IMR-90 (cell line): Measurements from ENCODE around the gene MOG. TPM values are rescaled to one million over a fixed set of nuclear protein-coding genes. Genes with fewer than 3 reads are reported as not detected.

ENCODE experiments used
- ATAC-seq: fragments of 200-7000 bp; cut with Tn5 transposase; 2 replicates; pipeline ENCODE4 v1.9.1; 2020; ENCODE audit warnings: low read depth, mild to moderate bottlenecking, moderate library complexity
- BruUV-seq: library from RNA; stranded (reverse); fragments of 400-500 nt; replicated peaks from 2 replicates; lab custom pipeline; 2021; lab: Mats Ljungman, UMichigan
- CTCF ChIA-PET: fragments of 300-600 bp; formaldehyde crosslinking; extraction: SDS; loops from one replicate; lab custom pipeline; 2021; ENCODE audit warnings: antibody characterized with exemption; lab: Yijun Ruan, JAX
- POLR2A ChIA-PET: fragments of 300-600 bp; sonication (Branson Sonifier 250); formaldehyde crosslinking; loops from one replicate; lab custom pipeline; 2022; ENCODE audit warnings: antibody characterized with exemption; ENCODE audit not compliant: unreplicated experiment; lab: Charles Lee
- DNase-seq: peaks from one replicate; pipeline ENCODE4 v3.0.0; 2013
- H2AFZ ChIP-seq: replicated peaks from 2 replicates; pipeline ENCODE3; 2013; ENCODE audit warnings: low read length, mild to moderate bottlenecking; ENCODE audit not compliant: poor library complexity
- H2AK5ac ChIP-seq: 2 replicates; pipeline ENCODE4 v1.6.1; 2013; ENCODE audit warnings: low read depth, low read length, inconsistent platforms
- H2AK9ac ChIP-seq: replicated peaks from 2 replicates; pipeline ENCODE3; 2013; ENCODE audit warnings: mild to moderate bottlenecking, low read depth, low read length, moderate library complexity; ENCODE audit not compliant: poor library complexity
- H2BK120ac ChIP-seq: 2 replicates; pipeline ENCODE4 v1.6.1; 2013; ENCODE audit warnings: low read depth, low read length, inconsistent platforms
- H2BK15ac ChIP-seq: 3 replicates; pipeline ENCODE4 v1.6.1; 2013; ENCODE audit warnings: low read depth, low read length, inconsistent platforms
- H2BK20ac ChIP-seq: 2 replicates; pipeline ENCODE4 v1.6.1; 2013; ENCODE audit warnings: low read depth, mild to moderate bottlenecking, inconsistent platforms, low read length, moderate library complexity
- H2BK5ac ChIP-seq: 2 replicates; pipeline ENCODE4 v1.6.1; 2013; ENCODE audit warnings: mild to moderate bottlenecking, low read depth, low read length, inconsistent platforms; ENCODE audit not compliant: poor library complexity, severe bottlenecking
- H3K14ac ChIP-seq: replicated peaks from 2 replicates; pipeline ENCODE4 v1.6.1; 2013; ENCODE audit warnings: low read depth, low read length, inconsistent platforms
- H3K18ac ChIP-seq: 2 replicates; pipeline ENCODE4 v1.6.1; 2013; ENCODE audit warnings: low read depth, low read length, control low read depth
- H3K23ac ChIP-seq: 2 replicates; pipeline ENCODE4 v1.6.1; 2013; ENCODE audit warnings: low read depth, low read length, inconsistent platforms
- H3K27ac ChIP-seq: 2 replicates; pipeline ENCODE4 v1.5.1; 2013; ENCODE audit warnings: mild to moderate bottlenecking, control low read depth, low read length; ENCODE audit not compliant: insufficient read depth
- H3K27me3 ChIP-seq: 2 replicates; pipeline ENCODE4 v1.6.1; 2013; ENCODE audit warnings: low read length; ENCODE audit not compliant: control insufficient read depth, insufficient read depth
- H3K36me3 ChIP-seq: 2 replicates; pipeline ENCODE4 v1.6.1; 2013; ENCODE audit warnings: low read length, mixed read lengths; ENCODE audit not compliant: control insufficient read depth, insufficient read depth
- H3K4ac ChIP-seq: 2 replicates; pipeline ENCODE4 v1.6.1; 2013; ENCODE audit warnings: low read depth, low read length, inconsistent platforms
- H3K4me1 ChIP-seq: 2 replicates; pipeline ENCODE4 v1.6.1; 2013; ENCODE audit warnings: low read length, mixed read lengths; ENCODE audit not compliant: control insufficient read depth, insufficient read depth
- H3K4me2 ChIP-seq: 2 replicates; pipeline ENCODE4 v1.6.1; 2013; ENCODE audit warnings: low read depth, mild to moderate bottlenecking, control low read depth, low read length, moderate library complexity
- H3K4me3 ChIP-seq: 2 replicates; pipeline ENCODE4 v1.5.1; 2013; ENCODE audit warnings: low read depth, mild to moderate bottlenecking, control low read depth, low read length, moderate library complexity; ENCODE audit not compliant: insufficient read depth
- H3K56ac ChIP-seq: 2 replicates; pipeline ENCODE4 v1.6.1; 2013; ENCODE audit warnings: low read length, inconsistent platforms; ENCODE audit not compliant: insufficient read depth; ENCODE audit errors: extremely low read depth
- H3K79me1 ChIP-seq, 2 experiments: 2 replicates each; pipeline ENCODE4 v1.6.1; 2013; ENCODE audit warnings: low read length in 2 of 2, inconsistent platforms in 1 of 2, low read depth in 1 of 2
- H3K9ac ChIP-seq: 2 replicates; pipeline ENCODE4 v1.6.1; 2013; ENCODE audit warnings: low read depth, low read length, control low read depth
- H3K9me1 ChIP-seq: 2 replicates; pipeline ENCODE4 v1.6.1; 2013; ENCODE audit warnings: low read length, inconsistent platforms; ENCODE audit not compliant: insufficient read depth
- H3K9me3 ChIP-seq: 2 replicates; pipeline ENCODE4 v1.6.1; 2013; ENCODE audit warnings: low read length; ENCODE audit not compliant: control insufficient read depth, insufficient read depth
- H4K20me1 ChIP-seq: 2 replicates; pipeline ENCODE4 v1.6.1; 2013; ENCODE audit warnings: low read length, inconsistent platforms; ENCODE audit not compliant: insufficient read depth
- H4K5ac ChIP-seq: 2 replicates; pipeline ENCODE4 v1.6.1; 2013; ENCODE audit warnings: mild to moderate bottlenecking, low read depth, low read length, control low read depth
- H4K8ac ChIP-seq, 2 experiments: 2 replicates each; pipeline ENCODE4 v1.6.1; 2013; ENCODE audit warnings: low read depth in 2 of 2, low read length in 2 of 2, control low read depth in 1 of 2, inconsistent platforms in 1 of 2
- H4K91ac ChIP-seq: 2 replicates; pipeline ENCODE4 v1.6.1; 2013; ENCODE audit warnings: low read depth, low read length, inconsistent platforms; ENCODE audit not compliant: insufficient read depth
- BHLHE40 ChIP-seq: fragments of 150-350 bp; IDR thresholded peaks from 2 replicates; pipeline ENCODE4 v1.6.1; 2016; ENCODE audit warnings: mild to moderate bottlenecking, low read depth, low read length
- CEBPB ChIP-seq: IDR thresholded peaks from 2 replicates; pipeline ENCODE4 v1.6.1; 2012; ENCODE audit warnings: low read depth, low read length, improper control_type of control experiment
- MAZ ChIP-seq: IDR thresholded peaks from 2 replicates; pipeline ENCODE4 v1.6.1; 2012; ENCODE audit warnings: low read depth, mild to moderate bottlenecking, low read length, improper control_type of control experiment, moderate library complexity, borderline replicate concordance
- RFX5 ChIP-seq: IDR thresholded peaks from 2 replicates; pipeline ENCODE4 v1.8.0; 2012; ENCODE audit warnings: low read depth, mild to moderate bottlenecking, low read length, moderate library complexity
- WGBS, 2 experiments: methylation state at CpG; one replicate each; pipeline versions ENCODE4 v1.1.5 to v1.1.7; 2013; ENCODE audit warnings: missing lambda C conversion rate in 2 of 2; ENCODE audit not compliant: insufficient read length in 1 of 2; ENCODE audit errors: extremely low coverage in 2 of 2; 5-methylcytosine and 5-hydroxymethylcytosine counted together
- dilution Hi-C: fragments of 300-500 bp; cut with HindIII; formaldehyde crosslinking; loops from one replicate; pipeline ENCODE4 v1.14.3; 2018; ENCODE audit warnings: low sequenced_read_pairs; ENCODE audit not compliant: unreplicated experiment
- in situ Hi-C: fragments of 300-500 bp; cut with MboI; formaldehyde crosslinking; loops from 3 replicates; pipeline ENCODE4 v1.14.3; 2019; ENCODE audit warnings: low sequenced_read_pairs, inconsistent platforms, mixed read lengths
- intact Hi-C: fragments of 100-400 bp; cut with micrococcal nuclease; formaldehyde crosslinking; loops from 2 replicates; pipeline ENCODE4 v1.10.0; 2022
- polyA plus RNA-seq, 3 experiments: library from polyadenylated mRNA; depleted of rRNA; stranded (reverse); fragments of >200 nt; gene quantifications; 2 replicates each; pipeline ENCODE4 v1.2.3, GENCODE V29; 2012; ENCODE audit warnings: low replicate concordance in 1 of 3
- total RNA-seq: library from RNA; depleted of rRNA; stranded (reverse); fragments of >200 nt; gene quantifications from 2 replicates; pipeline ENCODE4 v1.2.3, GENCODE V29; 2012

The MOG gene
- total and polyA plus RNA-seq, 2 of the 4 experiments (the other 2 are of a cell fraction) = not detected

DNA sequence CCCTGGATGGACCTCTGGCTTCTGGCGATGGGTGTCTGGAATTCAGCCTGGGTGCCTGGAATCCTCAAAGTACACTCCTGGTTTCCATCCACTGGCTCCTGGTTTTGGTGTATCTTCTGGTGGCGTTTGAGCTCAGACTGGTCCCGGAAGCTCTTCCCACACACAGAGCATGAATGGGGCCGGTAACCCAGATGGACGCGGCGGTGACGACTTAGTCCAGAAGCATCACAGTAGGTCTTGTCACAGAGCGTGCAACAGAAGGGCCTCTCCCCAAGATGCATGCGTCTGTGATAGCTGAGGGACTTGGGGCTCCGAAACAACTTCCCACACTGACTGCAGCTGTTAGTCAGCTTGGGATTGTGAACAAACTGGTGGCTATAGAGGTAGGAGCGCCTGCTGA, 16.3 kb downstream of the MOG start:
- ATAC-seq (no peak), DNase-seq (no peak)
- H2BK20ac ChIP-seq = no peak overlapping the region
- H2AFZ ChIP-seq = peak overlapping the region; percentile 33
- H2BK5ac ChIP-seq = no peak overlapping the region
- no peak overlapping the region for H3K23ac ChIP-seq
- H3K4me1 ChIP-seq = no peaks in the 10 kb centered on the region
- H2AK9ac ChIP-seq = no peak overlapping the region
- TF ChIP-seq MAZ = no peak
- TF ChIP-seq CEBPB = no peak
- no peak for TF ChIP-seq BHLHE40
- no peak for TF ChIP-seq RFX5
- no peak overlapping the region for H3K18ac ChIP-seq
- H3K27ac ChIP-seq = no peak overlapping the region
- no peak overlapping the region for H3K4me3 ChIP-seq
- no peaks in the 10 kb centered on the region for H4K20me1 ChIP-seq
- no peak overlapping the region for H2BK15ac ChIP-seq
- H3K4me2 ChIP-seq = no peak overlapping the region
- no peak overlapping the region for H2BK120ac ChIP-seq
- dilution Hi-C loops (no loop called here), in situ Hi-C loops (no loop called here), intact Hi-C loops (no loop called here)
- no peak overlapping the region for H3K56ac ChIP-seq
- H3K14ac ChIP-seq = no peak overlapping the region
- no peaks in the 10 kb centered on the region for H3K9me1 ChIP-seq
- H4K5ac ChIP-seq = no peak overlapping the region
- H3K9me3 ChIP-seq = no peaks in the 10 kb centered on the region
- ChIA-PET CTCF (interaction anchor here (1.3 kb wide), 1 partner anchor 20 kb away, joined by 4 read pairs; no protein-coding TSS in a partner anchor), POLR2A (no interaction called here)
- no peak overlapping the region for H4K91ac ChIP-seq
- no peak overlapping the region for H3K9ac ChIP-seq
- WGBS, 2 experiments = 88% methylated on average over 1 of the region's 12 CpGs; no CpG with 5 or more reads in 1 of the 2 experiments
- H2AK5ac ChIP-seq = no peak overlapping the region
- H3K4ac ChIP-seq = no peak overlapping the region
- no peaks in the 10 kb centered on the region for H3K36me3 ChIP-seq
- H4K8ac ChIP-seq = no peak overlapping the region
- H3K27me3 ChIP-seq = no peaks in the 10 kb centered on the region
- no TSS peak for BruUV-seq
- no peaks in the 10 kb centered on the region for H3K79me1 ChIP-seq
